Measurements from ENCODE around the gene KRTAP10-2. TPM values are rescaled to one million over a fixed set of nuclear protein-coding genes. Genes with fewer than 3 reads are reported as not detected.

The KRTAP10-2 gene
- total RNA-seq, 1 experiment from 2014 or later = not detected

- Histone ChIP-seq H3K79me2 (ENCODE audit: low read depth) (no peaks in the 10 kb centered on the region), H4K20me1 (ENCODE audit: insufficient read depth) (no peaks in the 10 kb centered on the region), H3K27me3 (ENCODE audit: insufficient read depth, low read depth) (peaks cover 67% of the 10 kb centered on the region), H3K4me3 (no peak overlapping the region), H3K27ac (no peak overlapping the region), H3K36me3 (ENCODE audit: low read depth) (no peaks in the 10 kb centered on the region), H3K4me2 (no peak overlapping the region), H3K4me1 (replicated peaks; ENCODE audit: insufficient read depth) (no peaks in the 10 kb centered on the region), H3F3A (ENCODE audit: insufficient read depth, low read depth) (no peaks in the 10 kb centered on the region), H3K9me2 (ENCODE audit: insufficient read depth) (no peaks in the 10 kb centered on the region), H2AFZ (no peak overlapping the region), H3K9me3 (ENCODE audit: insufficient read depth, low read depth) (no peaks in the 10 kb centered on the region)
- CTCF ChIA-PET = no interaction called here
- POLR2A ChIA-PET (ENCODE audit: unreplicated experiment) = no interaction called here
- DNase-seq = no peak
- intact Hi-C loops (cut with micrococcal nuclease; ENCODE audit: unreplicated experiment) = no loop called here
- TF ChIP-seq CTCF (conservative IDR thresholded peaks at IDR 0.05) = no peak
- TF ChIP-seq EZH2 (IDR thresholded peaks at IDR 0.05; ENCODE audit: low read depth) = no peak
- no TSS peak for BruUV-seq (replicated peaks)
These were observed 21.8 kb upstream of the KRTAP10-2 start for GRCh38 chr21:44572959-44573583.

GRCh38 chr21:44571844-44572782 is 20.8 kb upstream of the KRTAP10-2 start:
- Histone ChIP-seq H3K9me2 (ENCODE audit: insufficient read depth) (no peaks in the 10 kb centered on the region), H3K79me2 (ENCODE audit: low read depth) (no peaks in the 10 kb centered on the region), H3F3A (ENCODE audit: insufficient read depth, low read depth) (no peaks in the 10 kb centered on the region), H3K4me3 (no peak overlapping the region), H3K4me2 (no peak overlapping the region), H4K20me1 (ENCODE audit: insufficient read depth) (no peaks in the 10 kb centered on the region), H3K27ac (no peak overlapping the region), H2AFZ (no peak overlapping the region), H3K36me3 (ENCODE audit: low read depth) (no peaks in the 10 kb centered on the region), H3K9me3 (ENCODE audit: insufficient read depth, low read depth) (no peaks in the 10 kb centered on the region), H3K4me1 (replicated peaks; ENCODE audit: insufficient read depth) (no peaks in the 10 kb centered on the region), H3K27me3 (ENCODE audit: insufficient read depth, low read depth) (peaks cover 71% of the 10 kb centered on the region)
- intact Hi-C loops (cut with micrococcal nuclease; ENCODE audit: unreplicated experiment) = no loop called here
- TF ChIP-seq EZH2 (IDR thresholded peaks at IDR 0.05; ENCODE audit: low read depth) (no peak), CTCF (conservative IDR thresholded peaks at IDR 0.05) (no peak)
- ChIA-PET CTCF (no interaction called here), POLR2A (ENCODE audit: unreplicated experiment) (no interaction called here)
- BruUV-seq (replicated peaks) = no TSS peak
- no peak for DNase-seq

DNA sequence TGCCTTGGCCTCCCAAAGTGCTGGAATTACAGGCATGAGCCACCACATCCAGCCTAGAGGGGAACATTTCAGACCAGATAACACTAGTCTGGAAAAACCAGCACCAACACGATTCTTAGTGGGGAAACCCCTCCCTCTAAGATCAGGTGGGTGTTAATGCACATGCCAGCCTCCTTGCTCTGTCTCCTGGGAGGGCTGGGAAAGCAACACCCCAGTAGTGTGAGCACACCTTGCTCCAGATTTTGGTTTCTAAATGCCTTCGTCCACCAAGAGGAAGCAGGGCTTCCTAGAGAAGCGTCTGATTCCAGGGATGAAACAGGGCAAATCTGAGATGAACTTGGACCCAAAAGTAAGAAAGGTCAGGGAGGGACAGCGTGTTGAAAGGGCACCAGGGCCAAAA is 20.0 kb upstream of the KRTAP10-2 start:
- no peak overlapping the region for H3K4me3 ChIP-seq
- H2AFZ ChIP-seq = no peak overlapping the region
- no peak overlapping the region for H3K4me2 ChIP-seq
- no peaks in the 10 kb centered on the region for H4K20me1 ChIP-seq (ENCODE audit: insufficient read depth)
- intact Hi-C loops (cut with micrococcal nuclease; ENCODE audit: unreplicated experiment) = no loop called here
- H3K9me3 ChIP-seq (ENCODE audit: insufficient read depth, low read depth) = no peaks in the 10 kb centered on the region
- H3K79me2 ChIP-seq (ENCODE audit: low read depth) = no peaks in the 10 kb centered on the region
- H3K27me3 ChIP-seq (ENCODE audit: insufficient read depth, low read depth) = peaks cover 67% of the 10 kb centered on the region
- CTCF ChIA-PET = no interaction called here
- no peak for TF ChIP-seq CTCF (conservative IDR thresholded peaks at IDR 0.05)
- TF ChIP-seq EZH2 (IDR thresholded peaks at IDR 0.05; ENCODE audit: low read depth) = no peak
- no TSS peak for BruUV-seq (replicated peaks)
- H3K27ac ChIP-seq = no peak overlapping the region
- no peaks in the 10 kb centered on the region for H3K36me3 ChIP-seq (ENCODE audit: low read depth)
- DNase-seq = no peak
- H3F3A ChIP-seq (ENCODE audit: insufficient read depth, low read depth) = no peaks in the 10 kb centered on the region
- H3K9me2 ChIP-seq (ENCODE audit: insufficient read depth) = no peaks in the 10 kb centered on the region
- POLR2A ChIA-PET (ENCODE audit: unreplicated experiment) = no interaction called here
- H3K4me1 ChIP-seq (replicated peaks; ENCODE audit: insufficient read depth) = no peaks in the 10 kb centered on the region
